ENCODE results near the gene ANP32E. TPM values are rescaled to one million over a fixed set of nuclear protein-coding genes. Genes with fewer than 3 reads are reported as not detected.
A peak's percentile ranks its signal among the peaks of the same experiment; 100 is the strongest.

The ANP32E gene
- total and polyA plus RNA-seq, 2 of the 4 experiments (the other 2 are of a cell fraction): 5.9 to 18.4 TPM

DNA sequence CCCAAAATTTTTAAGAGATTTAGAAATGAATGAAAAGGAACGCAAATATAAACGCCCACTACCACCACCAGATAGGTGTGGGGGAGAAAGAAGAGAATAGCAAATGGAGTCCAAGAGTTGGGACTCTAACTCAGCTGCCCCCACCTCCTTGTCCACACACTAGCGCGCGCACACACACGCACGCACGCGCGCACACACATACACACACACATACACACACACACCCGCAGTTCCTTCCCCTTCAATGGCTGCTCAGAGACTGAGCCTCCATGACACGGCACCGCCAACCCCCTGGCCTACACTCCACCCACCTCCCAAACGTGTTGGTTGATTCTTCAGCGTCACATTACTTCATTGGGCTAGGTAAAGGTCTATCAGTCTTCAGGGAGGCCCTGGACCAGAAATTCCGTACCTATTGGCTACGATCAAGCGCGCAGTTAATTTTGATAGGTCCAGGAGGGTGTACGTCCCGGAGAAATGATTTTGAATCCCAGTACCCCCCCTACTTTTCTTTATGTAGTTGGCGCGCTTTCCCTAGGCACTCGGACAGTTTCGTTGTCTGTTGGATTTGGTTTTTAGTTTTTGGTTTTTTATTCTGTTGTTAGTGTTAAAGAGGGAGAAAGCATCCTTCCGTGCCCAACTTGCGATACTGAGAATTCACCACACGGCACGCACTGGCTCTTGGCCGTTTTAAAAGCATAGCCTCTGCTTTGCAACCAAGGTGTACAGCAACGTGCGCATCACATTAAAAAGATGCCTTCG, at the start of gene ANP32E (continued):
- peak; percentile 56; the same call in 1 of the 2 replicates for TF ChIP-seq MXI1 (IDR thresholded peaks at IDR 0.05; ENCODE audit: borderline replicate concordance, low read depth, low read length)
- TF ChIP-seq MAFK (IDR thresholded peaks at IDR 0.05; ENCODE audit: low read depth, low read length): no peak
- no peak for TF ChIP-seq ELK1 (IDR thresholded peaks at IDR 0.05; ENCODE audit: borderline replicate concordance, low read depth, low read length)

DNA sequence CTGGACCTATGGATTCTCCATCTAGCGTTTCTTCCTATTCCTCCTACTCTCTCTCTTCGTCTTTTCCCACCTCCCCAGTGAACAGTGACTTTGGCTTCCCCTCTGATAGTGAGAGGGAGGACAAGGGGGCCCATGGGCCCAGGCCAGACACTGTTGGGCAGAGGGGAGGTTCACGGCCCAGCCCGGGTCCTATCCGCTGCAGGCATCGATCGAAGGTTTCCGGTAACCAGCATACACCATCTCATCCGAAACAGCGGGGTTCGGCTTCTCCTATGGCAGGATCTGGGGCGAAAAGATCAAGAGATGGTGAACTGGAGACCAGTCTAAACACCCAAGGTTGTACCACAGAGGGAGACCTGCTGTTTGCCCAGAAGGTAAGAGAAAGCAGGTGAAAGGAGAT, 47.3 kb upstream of the ANP32E start:
- H2BK15ac ChIP-seq (ENCODE audit: low read depth, low read length): no peak overlapping the region
- H4K20me1 ChIP-seq (ENCODE audit: insufficient read depth, low read length): no peaks in the 10 kb centered on the region
- DNase-seq (no peak), ATAC-seq (ENCODE audit: low read depth) (no peak)
- H3K36me3 ChIP-seq (ENCODE audit: control insufficient read depth, insufficient read depth, low read length): peaks cover 11% of the 10 kb centered on the region
- H4K8ac ChIP-seq (ENCODE audit: low read depth in 2 of 2, low read length in 2 of 2): no peak overlapping the region
- peak overlapping the region; percentile 54; the same call in 1 of the 2 replicates for H3K9ac ChIP-seq (ENCODE audit: low read depth, low read length)
- 0 out of 2 replicates have a peak overlapping the region, but pooled peaks have one; percentile 2 for H3K4ac ChIP-seq (ENCODE audit: low read depth, low read length)
- H2AFZ ChIP-seq (replicated peaks; ENCODE audit: low read length, poor library complexity): no peak overlapping the region
- peak overlapping the region; percentile 93 for H2AK9ac ChIP-seq (replicated peaks; ENCODE audit: low read depth, low read length, poor library complexity)
- no peak overlapping the region for H3K18ac ChIP-seq (ENCODE audit: low read depth, low read length)
- H2BK20ac ChIP-seq (ENCODE audit: low read depth, low read length): no peak overlapping the region
- no peaks in the 10 kb centered on the region for H3K9me3 ChIP-seq (ENCODE audit: control insufficient read depth, insufficient read depth, low read length)
- ChIA-PET POLR2A (ENCODE audit: unreplicated experiment) (no interaction called here), CTCF (interaction anchor here (3.8 kb wide), 1 partner anchor 27 kb away, joined by 31 read pairs; no protein-coding TSS in a partner anchor)
- H3K79me1 ChIP-seq (ENCODE audit: low read depth in 1 of 2, low read length in 2 of 2): peaks cover 17 to 21% of the 10 kb centered on the region in 2 experiments; a peak in 3 of 4 replicates
- no peak overlapping the region for H2AK5ac ChIP-seq (ENCODE audit: low read depth, low read length)
- H3K27me3 ChIP-seq (ENCODE audit: control insufficient read depth, insufficient read depth, low read length): no peaks in the 10 kb centered on the region
- peaks cover 5% of the 10 kb centered on the region for H3K4me1 ChIP-seq (ENCODE audit: control insufficient read depth, insufficient read depth, low read length)
- dilution Hi-C loops (cut with HindIII; ENCODE audit: low sequenced_read_pairs, unreplicated experiment): no loop called here
- H3K14ac ChIP-seq (replicated peaks; ENCODE audit: low read depth, low read length): no peak overlapping the region
- H3K4me3 ChIP-seq (ENCODE audit: insufficient read depth, low read depth, low read length): peak overlapping the region; percentile 58
- H3K9me1 ChIP-seq (ENCODE audit: insufficient read depth, low read length): no peaks in the 10 kb centered on the region
- intact Hi-C loops (cut with micrococcal nuclease): loop anchor here (5.0 kb wide), 1 partner anchor 46 kb away; the partner anchor contains the start of gene ANP32E
- BruUV-seq (replicated peaks): no TSS peak
- in situ Hi-C loops (cut with MboI; ENCODE audit: low sequenced_read_pairs): no loop called here
- H4K5ac ChIP-seq (ENCODE audit: low read depth, low read length): no peak overlapping the region
- no peak overlapping the region for H2BK120ac ChIP-seq (ENCODE audit: low read depth, low read length)
- peak overlapping the region; percentile 84 for H3K4me2 ChIP-seq (ENCODE audit: low read depth, low read length)
- H3K23ac ChIP-seq (ENCODE audit: low read depth, low read length): peak overlapping the region; percentile 82; the same call in 1 of the 2 replicates
- no peak overlapping the region for H3K27ac ChIP-seq (ENCODE audit: insufficient read depth, low read length)
- H2BK5ac ChIP-seq (ENCODE audit: low read depth, low read length, poor library complexity, severe bottlenecking): no peak overlapping the region
- TF ChIP-seq MAFK (IDR thresholded peaks at IDR 0.05; ENCODE audit: low read depth, low read length) (no peak), CHD1 (IDR thresholded peaks at IDR 0.05; ENCODE audit: low read depth, low read length) (no peak), CEBPB (IDR thresholded peaks at IDR 0.05; ENCODE audit: low read depth, low read length) (no peak), RAD21 (IDR thresholded peaks at IDR 0.05; ENCODE audit: low read length) (no peak), RFX5 (IDR thresholded peaks at IDR 0.05; ENCODE audit: low read depth, low read length) (no peak), ELK1 (IDR thresholded peaks at IDR 0.05; ENCODE audit: borderline replicate concordance, low read depth, low read length) (no peak)
- TF ChIP-seq, protein P1, sequence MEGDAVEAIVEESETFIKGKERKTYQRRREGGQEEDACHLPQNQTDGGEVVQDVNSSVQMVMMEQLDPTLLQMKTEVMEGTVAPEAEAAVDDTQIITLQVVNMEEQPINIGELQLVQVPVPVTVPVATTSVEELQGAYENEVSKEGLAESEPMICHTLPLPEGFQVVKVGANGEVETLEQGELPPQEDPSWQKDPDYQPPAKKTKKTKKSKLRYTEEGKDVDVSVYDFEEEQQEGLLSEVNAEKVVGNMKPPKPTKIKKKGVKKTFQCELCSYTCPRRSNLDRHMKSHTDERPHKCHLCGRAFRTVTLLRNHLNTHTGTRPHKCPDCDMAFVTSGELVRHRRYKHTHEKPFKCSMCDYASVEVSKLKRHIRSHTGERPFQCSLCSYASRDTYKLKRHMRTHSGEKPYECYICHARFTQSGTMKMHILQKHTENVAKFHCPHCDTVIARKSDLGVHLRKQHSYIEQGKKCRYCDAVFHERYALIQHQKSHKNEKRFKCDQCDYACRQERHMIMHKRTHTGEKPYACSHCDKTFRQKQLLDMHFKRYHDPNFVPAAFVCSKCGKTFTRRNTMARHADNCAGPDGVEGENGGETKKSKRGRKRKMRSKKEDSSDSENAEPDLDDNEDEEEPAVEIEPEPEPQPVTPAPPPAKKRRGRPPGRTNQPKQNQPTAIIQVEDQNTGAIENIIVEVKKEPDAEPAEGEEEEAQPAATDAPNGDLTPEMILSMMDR (conservative IDR thresholded peaks at IDR 0.05; ENCODE audit: low read depth, low read length): no peak
- TF ChIP-seq, protein P2, sequence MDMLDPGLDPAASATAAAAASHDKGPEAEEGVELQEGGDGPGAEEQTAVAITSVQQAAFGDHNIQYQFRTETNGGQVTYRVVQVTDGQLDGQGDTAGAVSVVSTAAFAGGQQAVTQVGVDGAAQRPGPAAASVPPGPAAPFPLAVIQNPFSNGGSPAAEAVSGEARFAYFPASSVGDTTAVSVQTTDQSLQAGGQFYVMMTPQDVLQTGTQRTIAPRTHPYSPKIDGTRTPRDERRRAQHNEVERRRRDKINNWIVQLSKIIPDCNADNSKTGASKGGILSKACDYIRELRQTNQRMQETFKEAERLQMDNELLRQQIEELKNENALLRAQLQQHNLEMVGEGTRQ (IDR thresholded peaks at IDR 0.05; ENCODE audit: low read depth, low read length): no peak
- H3K56ac ChIP-seq (ENCODE audit: extremely low read depth, insufficient read depth, low read length): no peak overlapping the region
- WGBS, 2 experiments (ENCODE audit: extremely low coverage in 2 of 2, insufficient read length in 1 of 2): no CpG with 5 or more reads among the region's 12 CpGs
- H4K91ac ChIP-seq (ENCODE audit: insufficient read depth, low read depth, low read length): no peak overlapping the region

Data from IMR-90 (cell line).